NOMO-1 (cell line): ENCODE data around the gene SNX25.
"Not testable (repeated sequence)": the region's sequence is repeated elsewhere in the genome, so short reads cannot be mapped to it uniquely, and the experiment has no call there.

Source experiments
- DNase-seq, 2 experiments: peaks; one replicate each; lab custom pipeline; 2025; ENCODE audit not compliant: unreplicated experiment in 2 of 2; lab: John Stamatoyannopoulos, UW

Gene SNX25

GRCh38 chr4:185257694-185258093, 48.3 kb downstream of the SNX25 start:
- no peak for DNase-seq

- DNase-seq = not testable (repeated sequence)
These were observed 49.3 kb downstream of the SNX25 start for GRCh38 chr4:185258741-185259140.

- DNase-seq = no peak
These were observed 50.3 kb downstream of the SNX25 start for GRCh38 chr4:185259719-185260118.

GRCh38 chr4:185261946-185262345, 52.5 kb downstream of the SNX25 start:
- no peak for DNase-seq

- DNase-seq = no peak
These were observed 54.0 kb downstream of the SNX25 start for GRCh38 chr4:185263419-185263818.

- DNase-seq = peak; percentile 54 to 83
These were observed 56.5 kb downstream of the SNX25 start for GRCh38 chr4:185265942-185266341.

- no peak for DNase-seq
These were observed 59.9 kb downstream of the SNX25 start for GRCh38 chr4:185269286-185269685.

- no peak for DNase-seq
These were observed 60.6 kb downstream of the SNX25 start for GRCh38 chr4:185270037-185270436.

GRCh38 chr4:185270885-185271284, 61.5 kb downstream of the SNX25 start:
- no peak for DNase-seq

- no peak for DNase-seq
These were observed 62.8 kb downstream of the SNX25 start for GRCh38 chr4:185272245-185272644.

- DNase-seq = no peak
These were observed 66.1 kb downstream of the SNX25 start for GRCh38 chr4:185275501-185275900.

- DNase-seq = no peak
These were observed 66.6 kb downstream of the SNX25 start for GRCh38 chr4:185276036-185276435.

- no peak for DNase-seq
These were observed 69.3 kb downstream of the SNX25 start for GRCh38 chr4:185278716-185279115.

GRCh38 chr4:185280608-185281007, 71.2 kb downstream of the SNX25 start:
- no peak for DNase-seq

- no peak for DNase-seq
These were observed 73.6 kb downstream of the SNX25 start for GRCh38 chr4:185282968-185283367.

GRCh38 chr4:185283723-185284122, 74.3 kb downstream of the SNX25 start:
- no peak for DNase-seq

GRCh38 chr4:185285632-185286393, 76.4 kb downstream of the SNX25 start:
- no peak for DNase-seq

GRCh38 chr4:185286571-185286970, 77.2 kb downstream of the SNX25 start:
- DNase-seq = no peak

- DNase-seq = no peak
These were observed 77.6 kb downstream of the SNX25 start for GRCh38 chr4:185287031-185287430.

GRCh38 chr4:185290018-185290607, 80.7 kb downstream of the SNX25 start:
- no peak for DNase-seq

- no peak for DNase-seq
These were observed 81.3 kb downstream of the SNX25 start for GRCh38 chr4:185290656-185291055.

- DNase-seq = no peak
These were observed 83.8 kb downstream of the SNX25 start for GRCh38 chr4:185293202-185293601.
